HL-60/S4 treated with retinoic acid at 250 ng/mL for 4 days and 3 days (cell line): Measurements from ENCODE around the gene MAL.

Experiments
- in situ Hi-C: fragments of 300-500 bp; cut with MboI; formaldehyde crosslinking; loops from 2 replicates; pipeline ENCODE4 v1.7.0; 2022; ENCODE audit warnings: low sequenced_read_pairs

The MAL gene

GRCh38 chr2:95060446-95061118 is 35.1 kb downstream of the MAL start:
- in situ Hi-C loops: no loop called here

- in situ Hi-C loops: no loop called here
These were observed 35.6 kb downstream of the MAL start for GRCh38 chr2:95061119-95061512.

- in situ Hi-C loops: no loop called here
These were observed 36.2 kb downstream of the MAL start for GRCh38 chr2:95061601-95062183.

GRCh38 chr2:95062242-95063085 is 37.0 kb downstream of the MAL start:
- in situ Hi-C loops: no loop called here

GRCh38 chr2:95063086-95063958 is 37.8 kb downstream of the MAL start:
- in situ Hi-C loops: no loop called here

- in situ Hi-C loops: no loop called here
These were observed 42.7 kb downstream of the MAL start for GRCh38 chr2:95068256-95068655.

- in situ Hi-C loops: no loop called here
These were observed 44.0 kb downstream of the MAL start for GRCh38 chr2:95069465-95069864.

- in situ Hi-C loops: no loop called here
These were observed 46.3 kb downstream of the MAL start for GRCh38 chr2:95071856-95072255.

- in situ Hi-C loops: no loop called here
These were observed 46.9 kb downstream of the MAL start for GRCh38 chr2:95072424-95072823.

GRCh38 chr2:95073856-95074662 is 48.6 kb downstream of the MAL start:
- in situ Hi-C loops: no loop called here

GRCh38 chr2:95074663-95075439 is 49.3 kb downstream of the MAL start:
- in situ Hi-C loops: no loop called here

GRCh38 chr2:95075440-95076132 is 50.1 kb downstream of the MAL start:
- in situ Hi-C loops: no loop called here

- in situ Hi-C loops: no loop called here
These were observed 51.4 kb downstream of the MAL start for GRCh38 chr2:95076705-95077529.

- in situ Hi-C loops: no loop called here
These were observed 52.0 kb downstream of the MAL start for GRCh38 chr2:95077530-95077825.

GRCh38 chr2:95077861-95078603 is 52.5 kb downstream of the MAL start:
- in situ Hi-C loops: no loop called here

GRCh38 chr2:95079199-95079683 is 53.7 kb downstream of the MAL start:
- in situ Hi-C loops: no loop called here

GRCh38 chr2:95082477-95082876 is 57.0 kb downstream of the MAL start:
- in situ Hi-C loops: no loop called here
